Hematopoietic multipotent progenitor cell treated with erythropoietin and hydrocortisone succinate and interleukin-3 and kit ligand, for 4 days (in vitro differentiated cells): ENCODE measurements around the gene POLRMT.

ENCODE experiments used
- DNase-seq: peaks from one replicate; pipeline ENCODE4 v3.0.0-alpha.2; 2015

The POLRMT gene

DNA sequence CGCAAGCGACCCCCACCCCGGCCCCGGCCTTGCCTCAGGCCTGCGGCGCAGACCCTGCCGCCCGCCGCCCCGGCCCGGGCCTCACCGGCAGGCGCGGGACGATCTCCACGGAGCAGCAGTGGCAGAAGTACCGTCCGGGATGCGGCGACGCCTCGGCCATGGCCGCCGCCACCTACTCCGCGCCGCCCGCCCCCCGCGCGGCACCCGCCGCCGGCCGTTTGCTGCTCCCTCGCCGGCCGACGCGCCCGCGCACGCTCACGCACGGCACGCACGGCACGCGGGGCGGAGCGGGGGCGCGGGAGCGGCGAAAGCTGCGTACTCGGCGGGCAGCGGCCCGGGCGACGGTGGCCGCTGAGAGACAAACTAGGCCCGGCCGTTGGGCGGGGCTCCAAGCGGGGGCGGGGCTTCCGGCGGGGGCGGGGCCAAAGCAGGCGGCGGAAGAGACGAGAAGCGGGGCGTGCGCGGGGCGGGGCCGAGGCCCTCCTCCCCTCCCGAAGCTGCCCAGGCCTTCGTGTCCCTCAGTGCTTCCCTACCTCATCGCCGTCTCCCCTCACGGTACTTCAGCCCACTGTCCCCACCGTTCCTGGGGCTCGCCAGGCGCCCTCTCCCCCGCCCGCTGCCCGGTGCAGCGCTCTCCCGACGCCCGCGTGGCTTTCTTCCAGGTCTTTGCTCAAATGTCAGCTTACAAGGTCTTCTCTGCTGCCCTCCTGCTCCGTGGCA, 29.8 kb upstream of the POLRMT start, which contains the start of gene RNF126:
Gene RNF126 (minus strand): TSS at position 253 of the 720 bp plus-strand sequence. CDS start 93 bp downstream, at position 160.
- DNase-seq, result peak; percentile 96

DNA sequence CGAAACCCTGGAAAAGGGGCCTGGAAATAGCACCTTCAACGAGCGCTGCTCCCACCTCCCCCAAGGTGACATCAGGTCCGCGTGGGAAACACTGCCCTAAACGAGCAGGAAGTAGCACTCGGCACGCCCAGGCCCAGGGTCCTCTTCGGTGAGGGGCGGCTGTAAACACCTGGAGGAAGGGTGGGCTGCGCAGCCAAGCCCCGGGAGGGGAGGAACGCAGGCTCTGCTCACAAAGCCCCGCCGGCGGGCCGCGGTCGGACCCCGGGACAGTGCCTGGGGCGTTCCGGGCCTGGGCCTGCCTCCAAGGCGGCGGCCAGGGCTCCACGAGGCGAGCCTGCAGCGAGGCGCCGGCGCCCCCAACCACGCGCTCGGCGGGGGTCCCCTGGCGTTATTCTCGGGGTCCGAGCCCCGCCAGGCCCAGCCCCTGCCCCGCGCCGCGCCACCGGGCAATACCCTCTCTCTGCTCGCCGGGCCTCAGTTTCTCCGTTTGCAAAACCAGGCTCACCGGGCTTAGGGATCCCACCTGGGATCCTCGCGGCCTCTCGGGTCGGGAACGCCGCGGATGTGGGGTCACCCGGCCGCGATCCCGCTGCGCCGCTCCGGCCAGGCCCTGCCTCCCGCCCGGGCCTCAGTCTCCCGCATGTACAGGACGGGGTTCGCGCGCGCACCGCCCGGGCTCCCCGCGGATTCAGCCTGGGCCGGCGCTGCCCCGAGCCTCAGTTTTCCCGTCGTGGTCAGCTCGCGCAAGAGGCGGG, 29.0 kb upstream of the POLRMT start:
- DNase-seq, result peak; percentile 83

- peak; percentile 88 for DNase-seq
Observed at GRCh38 chr19:661427-662196, 28.3 kb upstream of the POLRMT start.

- DNase-seq, result no peak
Observed at GRCh38 chr19:660793-661426, 27.6 kb upstream of the POLRMT start.

GRCh38 chr19:658916-659839, 25.8 kb upstream of the POLRMT start:
- no peak for DNase-seq

GRCh38 chr19:658059-658839, 24.9 kb upstream of the POLRMT start:
- no peak for DNase-seq

DNA sequence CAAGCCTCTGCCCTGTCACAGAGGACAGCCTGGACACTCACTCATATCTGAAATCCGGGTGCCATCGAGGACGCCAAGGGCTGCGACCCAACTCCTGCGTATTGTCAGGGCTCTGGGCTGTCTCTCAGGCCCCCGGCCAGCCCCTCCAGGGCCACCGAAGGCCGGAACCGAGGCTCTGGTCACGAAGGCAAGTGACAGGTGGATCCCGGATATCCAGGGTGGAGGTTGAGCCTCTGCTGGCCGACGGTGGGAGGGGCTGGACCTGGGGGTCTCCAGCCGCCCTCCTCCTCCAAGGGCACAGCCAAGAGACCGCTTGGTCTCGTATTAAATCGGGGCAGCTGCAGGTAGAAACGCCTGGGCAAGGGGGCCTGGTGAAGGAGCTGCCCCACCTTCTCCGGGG, 24.3 kb upstream of the POLRMT start:
- DNase-seq, result no peak

GRCh38 chr19:656751-657559, 23.6 kb upstream of the POLRMT start:
- DNase-seq, result no peak

DNA sequence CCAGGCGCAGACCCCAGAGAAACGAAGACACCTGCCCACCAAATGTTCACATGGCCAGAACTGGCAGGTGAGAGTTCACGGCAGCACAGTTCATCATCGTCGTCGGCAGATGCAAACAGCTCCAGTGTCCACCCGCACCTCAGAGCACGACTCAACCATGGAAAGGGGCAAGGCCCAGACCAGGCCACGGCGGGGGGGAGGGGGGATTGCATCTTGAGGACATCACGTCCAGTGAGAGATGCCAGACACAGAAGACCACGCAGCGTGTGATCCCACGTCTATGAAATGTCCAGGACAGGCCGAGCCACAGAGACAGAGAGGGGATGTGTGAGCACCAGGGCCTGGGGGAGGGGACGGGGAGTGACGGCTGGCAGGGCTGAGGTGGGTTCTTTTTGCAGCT, 22.4 kb upstream of the POLRMT start:
- DNase-seq, result no peak

DNA sequence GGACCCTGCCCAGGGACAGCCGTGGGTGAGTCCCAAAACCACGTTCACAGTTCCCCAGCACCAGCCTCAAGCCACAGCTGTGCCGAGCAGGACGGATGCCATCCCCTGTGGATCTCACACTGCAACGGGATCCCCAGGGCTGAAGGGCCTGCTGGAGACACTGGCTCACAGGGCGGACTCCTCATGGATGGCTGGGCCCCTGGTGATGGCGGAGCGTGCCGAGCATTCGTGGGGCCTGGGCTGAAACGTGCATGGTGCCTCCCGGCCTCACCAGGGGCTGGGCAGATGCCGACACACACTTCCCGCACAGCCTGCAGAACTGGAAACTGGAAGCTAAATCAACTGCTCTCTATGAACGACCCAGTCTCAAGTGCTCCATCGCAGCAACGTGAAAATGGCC, 20.1 kb upstream of the POLRMT start:
- no peak for DNase-seq

DNA sequence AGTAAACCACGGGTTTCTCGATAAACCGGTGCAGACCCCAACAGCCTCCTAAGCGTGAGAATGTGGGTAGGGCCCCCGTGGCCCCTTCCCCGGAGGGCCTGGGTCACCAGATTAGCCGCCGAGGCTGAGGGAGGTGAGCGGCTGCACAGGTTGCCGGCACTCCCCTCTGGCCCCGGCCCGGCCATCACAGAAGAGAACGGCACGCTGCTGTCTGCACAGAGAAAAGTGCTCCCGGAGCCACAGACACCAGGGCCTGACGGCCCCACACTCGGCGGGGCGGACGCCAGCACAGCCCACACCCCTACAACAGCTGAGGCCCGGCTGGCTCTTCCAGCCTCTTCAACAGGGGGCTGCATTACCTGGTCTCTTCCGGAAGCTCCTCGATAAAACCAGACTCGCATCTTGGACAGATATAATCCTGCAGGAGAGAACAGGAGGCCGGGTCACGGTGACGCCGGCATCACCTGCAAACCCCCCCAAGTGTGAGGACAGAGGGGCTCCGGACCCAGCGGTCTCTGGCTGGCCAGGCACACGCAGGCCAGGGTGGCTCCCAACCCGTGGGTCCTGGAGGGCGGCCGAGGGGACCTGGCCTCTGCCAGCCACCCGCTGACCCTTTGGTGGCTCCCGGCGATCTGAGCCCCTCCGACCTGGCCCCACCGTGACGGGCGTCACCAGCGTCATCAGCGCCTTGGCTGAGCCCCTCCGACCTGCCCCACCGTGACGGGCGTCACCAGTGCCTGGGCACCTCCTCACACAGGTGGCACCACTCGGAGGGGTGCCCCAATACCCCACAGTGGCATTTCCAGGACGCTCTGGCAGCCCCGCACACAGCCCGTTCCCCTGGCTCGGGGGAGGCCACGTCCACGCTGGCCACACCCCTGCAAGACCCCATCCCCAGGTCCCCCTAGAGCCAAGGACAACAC, 19.4 kb upstream of the POLRMT start:
- DNase-seq, result no peak

DNA sequence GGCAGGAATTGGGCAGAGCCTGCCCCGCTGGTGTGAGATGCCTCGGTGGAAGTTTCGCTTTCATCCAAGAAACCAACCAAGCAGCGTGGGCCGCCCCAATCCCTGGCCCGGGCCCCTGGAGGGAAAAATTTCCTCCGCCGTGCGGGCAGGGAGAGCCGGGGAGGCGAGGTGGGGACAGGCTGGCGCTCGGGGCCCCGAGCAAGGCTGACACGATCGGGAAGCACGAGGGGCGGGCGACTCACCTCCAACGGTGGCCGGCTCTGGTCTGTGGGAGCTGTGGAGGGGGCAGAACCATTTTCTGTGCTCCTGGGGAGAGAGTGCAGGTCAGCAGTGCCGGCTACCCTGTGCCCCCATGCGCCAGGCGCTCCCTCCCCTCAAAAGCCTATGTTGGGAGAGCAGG, 18.7 kb upstream of the POLRMT start:
- no peak for DNase-seq

GRCh38 chr19:651114-651818, 17.9 kb upstream of the POLRMT start:
- DNase-seq, result no peak

- no peak for DNase-seq
Observed at GRCh38 chr19:650121-650520, 16.8 kb upstream of the POLRMT start.

DNA sequence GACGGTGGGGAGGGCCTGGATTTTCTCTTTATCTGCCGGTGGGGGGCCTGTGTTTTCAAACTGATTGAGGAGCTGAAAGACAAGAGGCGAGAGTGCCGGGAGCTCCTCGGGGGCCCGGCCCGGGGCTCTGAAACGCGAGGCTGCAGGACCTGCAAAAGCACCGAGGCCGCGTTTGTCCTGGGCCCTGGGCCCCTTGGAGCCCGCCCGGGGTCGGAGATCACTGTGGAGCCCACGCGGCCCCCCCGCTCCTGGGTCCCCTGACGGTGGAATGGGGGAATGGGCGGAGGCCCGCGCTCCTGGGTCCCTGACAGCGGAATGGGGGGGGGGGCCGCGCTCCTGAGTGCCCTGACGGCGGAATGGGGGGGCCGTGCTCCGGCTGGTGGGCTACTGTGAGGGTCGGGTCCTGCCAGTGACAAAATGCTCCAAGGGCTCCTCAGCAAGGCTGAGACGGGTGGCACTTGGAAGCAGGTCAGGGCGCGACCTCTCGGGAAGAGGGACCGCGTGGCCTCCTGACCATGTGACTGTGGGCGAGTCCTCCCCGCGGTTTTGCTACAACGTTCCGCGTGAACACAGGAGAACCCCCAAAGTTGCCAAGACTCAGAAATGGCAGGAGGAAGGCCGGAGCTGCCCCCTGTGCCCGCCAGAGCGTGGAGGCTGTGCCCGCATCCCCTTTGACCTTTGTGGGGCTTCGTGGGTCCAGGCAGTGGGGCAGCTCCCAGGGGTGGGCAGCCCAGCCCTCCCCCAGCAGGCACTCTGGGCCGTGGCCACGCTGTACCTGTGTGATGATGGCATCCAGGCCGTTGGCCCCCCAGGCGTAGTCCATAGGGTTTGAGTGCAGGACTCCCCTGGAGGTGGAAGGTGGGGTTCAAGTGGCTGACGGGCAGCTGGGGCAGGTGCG, 15.8 kb upstream of the POLRMT start:
- no peak for DNase-seq

DNA sequence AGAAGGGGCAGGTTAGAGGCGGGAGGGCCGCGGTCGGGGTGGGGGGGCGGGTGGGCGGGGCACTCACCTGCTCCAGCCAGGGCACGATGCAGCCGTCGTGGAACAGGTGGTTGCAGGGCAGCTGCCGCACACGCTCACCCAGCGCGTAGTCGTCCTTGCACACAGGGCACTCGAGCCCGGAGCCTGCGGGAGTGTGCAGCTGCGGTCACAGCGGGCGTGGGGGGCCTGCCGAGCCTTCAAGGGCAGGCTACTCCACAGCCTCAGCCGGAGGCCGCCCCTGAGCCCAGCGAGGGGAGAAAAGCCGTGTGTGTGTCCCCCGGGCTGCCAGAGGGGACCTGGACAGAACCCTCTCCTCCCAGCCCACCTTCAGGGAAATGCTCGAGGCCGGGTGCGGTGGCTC, 15.0 kb upstream of the POLRMT start:
- DNase-seq, result no peak

DNA sequence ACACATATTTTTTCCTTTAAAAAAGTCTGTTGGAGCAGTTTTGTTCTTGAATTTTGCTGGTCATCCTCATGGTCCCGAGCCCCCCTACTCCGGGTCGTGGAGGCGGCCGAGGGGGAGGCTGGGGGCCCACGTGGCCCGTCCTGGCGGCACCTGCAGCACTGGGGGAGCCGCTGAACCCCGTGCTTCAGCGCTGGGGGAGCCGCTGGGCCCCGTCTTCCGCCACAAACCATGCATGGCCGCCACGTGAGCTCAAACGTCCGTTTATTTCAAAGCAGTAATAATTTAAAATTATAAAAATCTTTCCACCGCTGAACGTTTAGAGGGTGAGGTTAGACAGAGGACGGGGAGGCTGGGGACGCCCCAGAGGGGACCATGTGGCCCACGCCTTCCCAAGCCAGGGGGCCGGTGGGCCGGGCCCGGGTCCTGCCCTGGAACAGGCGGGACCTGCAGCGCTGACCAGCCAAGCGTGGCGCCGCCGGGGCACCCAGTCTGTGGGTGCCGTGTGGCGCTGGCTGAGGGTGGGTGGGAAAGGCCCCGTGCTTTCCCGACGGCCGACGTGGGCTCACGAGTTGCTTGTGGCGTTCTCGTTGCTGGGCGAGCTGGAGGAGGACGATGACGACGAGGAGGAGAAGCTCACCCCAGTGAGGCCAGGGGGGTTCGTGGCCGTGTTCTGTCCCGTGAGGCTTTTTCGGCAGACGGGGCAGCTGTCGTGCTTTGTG, 14.4 kb upstream of the POLRMT start:
- DNase-seq, result no peak
